ENCODE data around the gene TMA7.

TMA7 gene

DNA sequence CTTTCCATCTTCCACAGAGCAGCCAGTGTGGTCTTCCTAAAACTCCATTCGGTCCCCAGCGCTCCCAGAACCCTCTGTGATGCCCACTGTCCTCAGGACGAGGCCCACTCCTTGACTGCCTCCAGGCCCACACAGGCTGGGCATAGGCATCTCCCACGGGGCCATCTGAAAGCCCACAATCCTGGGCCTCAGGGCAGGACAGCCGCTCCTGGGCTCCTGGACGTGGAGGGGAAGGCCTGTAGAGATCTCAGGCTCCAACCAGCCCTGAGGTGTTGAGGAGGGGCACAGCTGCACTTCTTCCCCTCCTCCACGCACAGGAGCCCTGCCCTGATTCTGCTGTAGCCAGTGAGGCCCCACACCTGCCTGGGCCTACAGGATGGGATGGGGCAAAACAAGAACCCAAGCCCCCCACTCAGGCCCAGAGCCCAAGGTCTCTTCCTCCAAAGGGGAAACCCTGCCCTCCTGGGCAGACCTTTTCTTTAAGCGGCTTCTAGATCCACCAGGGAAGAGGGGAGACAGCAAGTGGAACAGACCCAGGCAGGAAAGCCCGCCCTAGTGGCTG, 38.0 kb downstream of the TMA7 start:
- TF ChIP-seq POLR2AphosphoS5 (IDR thresholded peaks at IDR 0.05; ENCODE audit: low read depth, low read length) (no peak), TAF1 (IDR thresholded peaks at IDR 0.05; ENCODE audit: borderline replicate concordance, insufficient read depth, low read length) (no peak), FOXP2 (optimal IDR thresholded peaks at IDR 0.05; ENCODE audit: borderline replicate concordance, extremely low read depth, extremely low read length, insufficient read depth) (no peak), REST (IDR thresholded peaks at IDR 0.05; ENCODE audit: insufficient read depth in 1 of 2, low read depth in 2 of 2, low read length in 2 of 2) (no peak), SIN3A (IDR thresholded peaks at IDR 0.05; ENCODE audit: borderline replicate concordance, insufficient read depth, low read length) (no peak)

DNA sequence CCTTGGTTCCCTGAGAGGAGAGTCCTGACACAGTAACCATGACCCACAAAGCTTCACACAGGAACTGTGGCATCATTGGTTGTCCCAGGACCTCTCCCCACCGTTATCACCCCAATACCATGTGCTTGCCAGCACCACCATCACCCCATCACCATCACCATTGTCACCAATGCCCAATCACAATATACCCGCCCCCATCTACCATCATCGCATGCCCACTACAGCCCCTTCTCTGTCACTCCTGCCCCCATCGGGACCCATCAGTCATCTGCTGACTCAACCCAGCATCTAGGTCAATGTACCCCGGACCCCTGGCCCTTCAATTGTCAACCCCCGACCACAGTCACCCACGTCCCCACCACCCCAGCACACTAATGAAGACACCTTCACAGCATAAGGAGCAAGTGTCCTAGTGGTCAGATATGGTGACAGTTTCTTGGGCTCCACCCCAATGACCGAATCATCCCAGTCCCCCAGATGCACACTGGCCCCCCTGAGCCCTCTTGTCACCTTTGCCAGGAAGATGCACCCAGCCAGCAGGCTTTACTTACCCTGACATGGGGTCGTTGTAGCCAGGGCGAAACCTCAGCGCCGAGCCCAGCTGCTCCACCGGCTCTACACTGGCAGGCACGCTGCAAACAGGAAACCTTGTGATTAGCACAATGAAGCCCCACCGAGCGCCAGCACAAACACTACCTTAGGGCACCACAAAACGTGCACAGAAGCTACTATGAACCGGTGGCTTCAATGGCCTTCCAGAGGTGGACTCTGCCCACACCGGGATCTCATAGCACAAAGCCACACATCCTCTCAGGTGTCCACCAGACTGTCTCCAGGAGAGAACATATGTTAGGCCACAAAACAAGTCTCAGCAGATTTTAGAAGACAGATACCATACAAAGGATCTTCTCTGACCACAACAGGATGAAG, 38.8 kb downstream of the TMA7 start:
- TF ChIP-seq TAF1 (IDR thresholded peaks at IDR 0.05; ENCODE audit: borderline replicate concordance, insufficient read depth, low read length) (no peak), REST (IDR thresholded peaks at IDR 0.05; ENCODE audit: insufficient read depth in 1 of 2, low read depth in 2 of 2, low read length in 2 of 2) (no peak), POLR2AphosphoS5 (IDR thresholded peaks at IDR 0.05; ENCODE audit: low read depth, low read length) (no peak), SIN3A (IDR thresholded peaks at IDR 0.05; ENCODE audit: borderline replicate concordance, insufficient read depth, low read length) (no peak), FOXP2 (optimal IDR thresholded peaks at IDR 0.05; ENCODE audit: borderline replicate concordance, extremely low read depth, extremely low read length, insufficient read depth) (no peak)

GRCh38 chr3:48486952-48487351, 46.9 kb downstream of the TMA7 start:
- TF ChIP-seq TAF1 (IDR thresholded peaks at IDR 0.05; ENCODE audit: borderline replicate concordance, insufficient read depth, low read length), result no peak
- TF ChIP-seq SIN3A (IDR thresholded peaks at IDR 0.05; ENCODE audit: borderline replicate concordance, insufficient read depth, low read length), result no peak
- no peak for TF ChIP-seq POLR2AphosphoS5 (IDR thresholded peaks at IDR 0.05; ENCODE audit: low read depth, low read length)
- no peak for TF ChIP-seq FOXP2 (optimal IDR thresholded peaks at IDR 0.05; ENCODE audit: borderline replicate concordance, extremely low read depth, extremely low read length, insufficient read depth)
- no peak for TF ChIP-seq REST (IDR thresholded peaks at IDR 0.05; ENCODE audit: insufficient read depth in 1 of 2, low read depth in 2 of 2, low read length in 2 of 2)

DNA sequence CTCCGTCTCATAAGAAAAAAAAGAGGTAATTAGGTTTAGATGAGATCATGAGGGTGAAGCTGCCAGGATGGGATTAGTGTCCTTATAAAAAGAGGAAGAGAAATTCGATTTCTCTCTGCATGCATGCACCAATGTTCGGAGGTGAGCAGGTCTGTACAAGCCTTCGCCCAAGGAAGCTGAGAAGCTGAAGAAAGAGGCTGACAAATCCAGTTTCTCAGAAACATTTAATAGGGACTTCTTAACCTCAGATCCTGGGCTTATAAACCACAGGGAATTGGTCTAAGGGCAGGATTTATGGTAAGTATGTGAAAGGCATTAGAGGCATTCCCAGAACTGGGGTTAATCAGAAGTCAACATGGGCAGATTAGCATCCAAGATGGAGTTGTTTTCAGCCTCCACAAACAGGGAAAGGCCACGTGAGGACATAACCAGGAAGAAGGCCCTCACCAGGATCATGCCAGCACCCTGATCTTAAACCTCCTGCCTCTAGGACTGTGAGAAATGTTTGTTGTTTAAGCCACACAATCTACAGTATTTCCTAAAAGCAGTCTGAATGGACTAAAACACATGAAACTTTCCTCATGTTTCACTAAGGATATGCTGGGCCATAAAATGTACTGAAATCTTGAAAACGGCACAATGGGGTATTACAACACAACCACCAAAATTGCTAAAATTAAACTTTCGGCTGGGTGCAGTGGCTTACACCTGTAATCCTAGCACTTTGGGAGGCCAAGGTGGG, 52.6 kb downstream of the TMA7 start:
- TF ChIP-seq FOXP2 (optimal IDR thresholded peaks at IDR 0.05; ENCODE audit: borderline replicate concordance, extremely low read depth, extremely low read length, insufficient read depth) (no peak), SIN3A (IDR thresholded peaks at IDR 0.05; ENCODE audit: borderline replicate concordance, insufficient read depth, low read length) (no peak), REST (IDR thresholded peaks at IDR 0.05; ENCODE audit: insufficient read depth in 1 of 2, low read depth in 2 of 2, low read length in 2 of 2) (no peak), POLR2AphosphoS5 (IDR thresholded peaks at IDR 0.05; ENCODE audit: low read depth, low read length) (no peak), TAF1 (IDR thresholded peaks at IDR 0.05; ENCODE audit: borderline replicate concordance, insufficient read depth, low read length) (no peak)

Data from PFSK-1 (cell line).